SK-N-DZ (cell line): ENCODE measurements around the gene KLK1. TPM values are rescaled to one million over a fixed set of nuclear protein-coding genes. Genes with fewer than 3 reads are reported as not detected.

Experiments used
- DNase-seq: peaks from one replicate; pipeline ENCODE4 v3.0.0-alpha.2; 2015; ENCODE audit warnings: low spot score
- polyA plus RNA-seq, 2 experiments: library from polyadenylated mRNA; depleted of rRNA; stranded (reverse); fragments of >200 nt; gene quantifications; 2 replicates each; pipeline ENCODE4 v1.2.3, GENCODE V29; 2014

KLK1 gene
- 0.74 and 2.4 TPM in 2 replicates for polyA plus RNA-seq (2014; cell fraction: cytosol; rRNA removed)
- polyA plus RNA-seq (2014; cell fraction: nucleus; rRNA removed) = 0.21 and 1.4 TPM in 2 replicates

DNA sequence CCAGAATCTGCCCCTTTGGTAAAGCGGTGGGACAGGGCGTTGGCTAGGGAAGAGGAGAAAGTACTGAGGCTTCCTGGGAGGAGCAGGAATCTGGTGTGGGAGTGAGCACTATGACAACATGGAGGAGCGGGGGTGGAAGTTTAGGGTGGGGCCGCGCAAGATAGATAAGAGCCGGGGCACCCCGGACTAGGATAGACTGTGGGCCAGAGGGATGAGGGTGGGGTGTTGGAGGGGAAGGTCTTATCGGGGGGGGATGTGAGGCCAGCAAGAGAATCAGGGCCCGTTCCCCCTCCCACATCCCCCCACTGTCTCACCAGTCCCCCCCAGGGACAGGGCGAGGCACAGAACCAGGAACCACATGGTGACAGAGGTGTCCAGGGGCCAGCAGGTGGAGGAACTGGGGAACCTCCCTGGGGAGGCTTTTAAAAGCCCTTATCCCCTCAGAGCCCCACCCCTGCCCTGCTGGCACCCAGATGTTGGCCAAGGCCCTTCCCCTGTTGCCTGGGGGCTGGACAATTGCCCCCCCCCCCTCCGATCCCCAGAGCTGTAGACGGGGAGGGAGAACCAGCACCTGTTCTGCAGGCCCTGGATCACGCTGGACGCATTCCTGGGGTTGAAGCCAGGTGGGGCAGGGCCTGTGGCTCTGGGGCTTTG, at the start of gene KLK1:
Gene KLK1, minus strand, starts transcription at position 399 of the 654 bp plus-strand sequence. Its CDS starts 39 bp downstream, at position 360.
- no peak for DNase-seq

DNA sequence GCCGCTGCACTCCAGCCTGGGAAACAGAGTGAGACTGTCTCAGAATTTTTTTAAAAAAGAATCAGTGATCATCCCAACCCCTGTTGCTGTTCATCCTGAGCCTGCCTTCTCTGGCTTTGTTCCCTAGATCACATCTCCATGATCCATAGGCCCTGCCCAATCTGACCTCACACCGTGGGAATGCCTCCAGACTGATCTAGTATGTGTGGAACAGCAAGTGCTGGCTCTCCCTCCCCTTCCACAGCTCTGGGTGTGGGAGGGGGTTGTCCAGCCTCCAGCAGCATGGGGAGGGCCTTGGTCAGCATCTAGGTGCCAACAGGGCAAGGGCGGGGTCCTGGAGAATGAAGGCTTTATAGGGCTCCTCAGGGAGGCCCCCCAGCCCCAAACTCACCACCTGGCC, 49.5 kb upstream of the KLK1 start, which contains the start of gene KLK2:
Gene KLK2, plus strand, starts transcription at position 384 of the 400 bp plus-strand sequence. CDS start 35 bp downstream, outside the sequence.
- DNase-seq = no peak

DNA sequence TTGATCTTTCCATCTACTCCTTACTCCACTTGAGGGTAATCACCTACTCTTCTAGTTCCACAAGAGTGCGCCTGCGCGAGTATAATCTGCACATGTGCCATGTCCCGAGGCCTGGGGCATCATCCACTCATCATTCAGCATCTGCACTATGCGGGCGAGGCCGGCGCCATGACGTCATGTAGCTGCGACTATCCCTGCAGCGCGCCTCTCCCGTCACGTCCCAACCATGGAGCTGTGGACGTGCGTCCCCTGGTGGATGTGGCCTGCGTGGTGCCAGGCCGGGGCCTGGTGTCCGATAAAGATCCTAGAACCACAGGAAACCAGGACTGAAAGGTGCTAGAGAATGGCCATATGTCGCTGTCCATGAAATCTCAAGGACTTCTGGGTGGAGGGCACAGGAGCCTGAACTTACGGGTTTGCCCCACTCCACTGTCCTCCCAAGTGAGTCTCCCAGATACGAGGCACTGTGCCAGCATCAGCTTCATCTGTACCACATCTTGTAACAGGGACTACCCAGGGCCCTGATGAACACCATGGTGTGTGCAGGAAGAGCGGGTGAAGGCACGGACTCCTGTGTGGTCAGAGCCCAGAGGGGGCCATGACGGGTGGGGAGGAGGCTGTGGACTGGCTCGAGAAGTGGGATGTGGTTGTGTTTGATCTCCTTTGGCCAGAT, 47.0 kb upstream of the KLK1 start:
- no peak for DNase-seq

DNA sequence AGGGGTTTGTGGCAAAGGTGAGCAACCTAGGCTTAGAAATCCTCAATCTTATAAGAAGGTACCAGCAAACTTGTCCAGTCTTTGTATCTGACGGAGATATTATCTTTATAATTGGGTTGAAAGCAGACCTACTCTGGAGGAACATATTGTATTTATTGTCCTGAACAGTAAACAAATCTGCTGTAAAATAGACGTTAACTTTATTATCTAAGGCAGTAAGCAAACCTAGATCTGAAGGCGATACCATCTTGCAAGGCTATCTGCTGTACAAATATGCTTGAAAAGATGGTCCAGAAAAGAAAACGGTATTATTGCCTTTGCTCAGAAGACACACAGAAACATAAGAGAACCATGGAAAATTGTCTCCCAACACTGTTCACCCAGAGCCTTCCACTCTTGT, 45.9 kb upstream of the KLK1 start:
- DNase-seq = no peak

DNA sequence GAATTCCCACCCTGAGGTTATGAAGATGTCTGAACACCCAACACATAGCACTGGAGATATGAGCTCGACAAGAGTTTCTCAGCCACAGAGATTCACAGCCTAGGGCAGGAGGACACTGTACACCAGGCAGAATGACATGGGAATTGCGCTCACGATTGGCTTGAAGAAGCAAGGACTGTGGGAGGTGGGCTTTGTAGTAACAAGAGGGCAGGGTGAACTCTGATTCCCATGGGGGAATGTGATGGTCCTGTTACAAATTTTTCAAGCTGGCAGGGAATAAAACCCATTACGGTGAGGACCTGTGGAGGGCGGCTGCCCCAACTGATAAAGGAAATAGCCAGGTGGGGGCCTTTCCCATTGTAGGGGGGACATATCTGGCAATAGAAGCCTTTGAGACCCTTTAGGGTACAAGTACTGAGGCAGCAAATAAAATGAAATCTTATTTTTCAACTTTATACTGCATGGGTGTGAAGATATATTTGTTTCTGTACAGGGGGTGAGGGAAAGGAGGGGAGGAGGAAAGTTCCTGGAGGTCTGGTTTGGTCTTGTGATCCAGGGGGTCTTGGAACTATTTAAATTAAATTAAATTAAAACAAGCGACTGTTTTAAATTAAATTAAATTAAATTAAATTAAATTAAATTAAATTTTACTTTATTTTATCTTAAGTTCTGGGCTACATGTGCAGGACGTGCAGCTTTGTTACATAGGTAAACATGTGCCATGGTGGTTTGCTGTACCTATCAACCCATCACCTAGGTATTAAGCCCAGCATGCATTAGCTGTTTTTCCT, 38.1 kb upstream of the KLK1 start:
- peak; percentile 77 for DNase-seq

DNA sequence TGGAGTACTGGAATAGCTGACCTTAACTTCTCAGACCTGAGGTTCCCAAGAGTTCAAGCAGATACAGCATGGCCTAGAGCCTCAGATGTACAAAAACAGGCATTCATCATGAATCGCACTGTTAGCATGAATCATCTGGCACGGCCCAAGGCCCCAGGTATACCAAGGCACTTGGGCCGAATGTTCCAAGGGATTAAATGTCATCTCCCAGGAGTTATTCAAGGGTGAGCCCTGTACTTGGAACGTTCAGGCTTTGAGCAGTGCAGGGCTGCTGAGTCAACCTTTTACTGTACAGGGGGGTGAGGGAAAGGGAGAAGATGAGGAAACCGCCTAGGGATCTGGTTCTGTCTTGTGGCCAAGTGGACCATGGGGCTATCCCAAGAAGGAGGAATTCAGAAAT, 37.4 kb upstream of the KLK1 start:
- DNase-seq = no peak

DNA sequence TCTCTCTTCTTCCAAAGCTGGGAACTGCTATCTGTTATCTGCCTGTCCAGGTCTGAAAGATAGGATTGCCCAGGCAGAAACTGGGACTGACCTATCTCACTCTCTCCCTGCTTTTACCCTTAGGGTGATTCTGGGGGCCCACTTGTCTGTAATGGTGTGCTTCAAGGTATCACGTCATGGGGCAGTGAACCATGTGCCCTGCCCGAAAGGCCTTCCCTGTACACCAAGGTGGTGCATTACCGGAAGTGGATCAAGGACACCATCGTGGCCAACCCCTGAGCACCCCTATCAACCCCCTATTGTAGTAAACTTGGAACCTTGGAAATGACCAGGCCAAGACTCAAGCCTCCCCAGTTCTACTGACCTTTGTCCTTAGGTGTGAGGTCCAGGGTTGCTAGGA, 36.3 kb upstream of the KLK1 start:
- no peak for DNase-seq

DNA sequence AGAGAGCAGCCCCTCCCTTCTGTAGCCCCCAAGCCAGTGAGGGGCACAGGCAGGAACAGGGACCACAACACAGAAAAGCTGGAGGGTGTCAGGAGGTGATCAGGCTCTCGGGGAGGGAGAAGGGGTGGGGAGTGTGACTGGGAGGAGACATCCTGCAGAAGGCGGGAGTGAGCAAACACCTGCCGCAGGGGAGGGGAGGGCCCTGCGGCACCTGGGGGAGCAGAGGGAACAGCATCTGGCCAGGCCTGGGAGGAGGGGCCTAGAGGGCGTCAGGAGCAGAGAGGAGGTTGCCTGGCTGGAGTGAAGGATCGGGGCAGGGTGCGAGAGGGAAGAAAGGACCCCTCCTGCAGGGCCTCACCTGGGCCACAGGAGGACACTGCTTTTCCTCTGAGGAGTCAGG, 35.3 kb upstream of the KLK1 start:
- DNase-seq = peak; percentile 32

DNA sequence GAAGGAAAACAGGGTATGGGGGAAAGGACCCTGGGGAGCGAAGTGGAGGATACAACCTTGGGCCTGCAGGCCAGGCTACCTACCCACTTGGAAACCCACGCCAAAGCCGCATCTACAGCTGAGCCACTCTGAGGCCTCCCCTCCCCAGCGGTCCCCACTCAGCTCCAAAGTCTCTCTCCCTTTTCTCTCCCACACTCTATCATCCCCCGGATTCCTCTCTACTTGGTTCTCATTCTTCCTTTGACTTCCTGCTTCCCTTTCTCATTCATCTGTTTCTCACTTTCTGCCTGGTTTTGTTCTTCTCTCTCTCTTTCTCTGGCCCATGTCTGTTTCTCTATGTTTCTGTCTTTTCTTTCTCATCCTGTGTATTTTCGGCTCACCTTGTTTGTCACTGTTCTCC, 33.8 kb upstream of the KLK1 start:
- DNase-seq = no peak

DNA sequence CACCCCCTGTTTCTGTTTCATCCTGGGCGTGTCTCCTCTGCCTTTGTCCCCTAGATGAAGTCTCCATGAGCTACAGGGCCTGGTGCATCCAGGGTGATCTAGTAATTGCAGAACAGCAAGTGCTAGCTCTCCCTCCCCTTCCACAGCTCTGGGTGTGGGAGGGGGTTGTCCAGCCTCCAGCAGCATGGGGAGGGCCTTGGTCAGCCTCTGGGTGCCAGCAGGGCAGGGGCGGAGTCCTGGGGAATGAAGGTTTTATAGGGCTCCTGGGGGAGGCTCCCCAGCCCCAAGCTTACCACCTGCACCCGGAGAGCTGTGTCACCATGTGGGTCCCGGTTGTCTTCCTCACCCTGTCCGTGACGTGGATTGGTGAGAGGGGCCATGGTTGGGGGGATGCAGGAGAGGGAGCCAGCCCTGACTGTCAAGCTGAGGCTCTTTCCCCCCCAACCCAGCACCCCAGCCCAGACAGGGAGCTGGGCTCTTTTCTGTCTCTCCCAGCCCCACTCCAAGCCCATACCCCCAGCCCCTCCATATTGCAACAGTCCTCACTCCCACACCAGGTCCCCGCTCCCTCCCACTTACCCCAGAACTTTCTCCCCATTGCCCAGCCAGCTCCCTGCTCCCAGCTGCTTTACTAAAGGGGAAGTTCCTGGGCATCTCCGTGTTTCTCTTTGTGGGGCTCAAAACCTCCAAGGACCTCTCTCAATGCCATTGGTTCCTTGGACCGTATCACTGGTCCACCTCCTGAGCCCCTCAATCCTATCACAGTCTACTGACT, 31.2 kb upstream of the KLK1 start, which contains the start of gene KLK3:
Gene KLK3, plus strand, starts transcription at position 280 of the 775 bp plus-strand sequence. Its CDS starts 41 bp downstream, at position 321.
- no peak for DNase-seq

DNA sequence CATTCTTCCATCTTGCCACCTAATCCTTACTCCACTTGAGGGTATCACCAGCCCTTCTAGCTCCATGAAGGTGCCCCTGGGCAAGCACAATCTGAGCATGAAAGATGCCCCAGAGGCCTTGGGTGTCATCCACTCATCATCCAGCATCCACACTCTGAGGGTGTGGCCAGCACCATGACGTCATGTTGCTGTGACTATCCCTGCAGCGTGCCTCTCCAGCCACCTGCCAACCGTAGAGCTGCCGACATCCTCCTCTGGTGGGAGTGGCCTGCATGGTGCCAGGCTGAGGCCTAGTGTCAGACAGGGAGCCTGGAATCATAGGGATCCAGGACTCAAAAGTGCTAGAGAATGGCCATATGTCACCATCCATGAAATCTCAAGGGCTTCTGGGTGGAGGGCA, 28.0 kb upstream of the KLK1 start:
- no peak for DNase-seq

DNA sequence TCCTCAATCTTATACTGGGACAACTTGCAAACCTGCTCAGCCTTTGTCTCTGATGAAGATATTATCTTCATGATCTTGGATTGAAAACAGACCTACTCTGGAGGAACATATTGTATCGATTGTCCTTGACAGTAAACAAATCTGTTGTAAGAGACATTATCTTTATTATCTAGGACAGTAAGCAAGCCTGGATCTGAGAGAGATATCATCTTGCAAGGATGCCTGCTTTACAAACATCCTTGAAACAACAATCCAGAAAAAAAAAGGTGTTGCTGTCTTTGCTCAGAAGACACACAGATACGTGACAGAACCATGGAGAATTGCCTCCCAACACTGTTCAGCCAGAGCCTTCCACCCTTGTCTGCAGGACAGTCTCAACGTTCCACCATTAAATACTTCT, 27.2 kb upstream of the KLK1 start:
- DNase-seq = peak; percentile 89

DNA sequence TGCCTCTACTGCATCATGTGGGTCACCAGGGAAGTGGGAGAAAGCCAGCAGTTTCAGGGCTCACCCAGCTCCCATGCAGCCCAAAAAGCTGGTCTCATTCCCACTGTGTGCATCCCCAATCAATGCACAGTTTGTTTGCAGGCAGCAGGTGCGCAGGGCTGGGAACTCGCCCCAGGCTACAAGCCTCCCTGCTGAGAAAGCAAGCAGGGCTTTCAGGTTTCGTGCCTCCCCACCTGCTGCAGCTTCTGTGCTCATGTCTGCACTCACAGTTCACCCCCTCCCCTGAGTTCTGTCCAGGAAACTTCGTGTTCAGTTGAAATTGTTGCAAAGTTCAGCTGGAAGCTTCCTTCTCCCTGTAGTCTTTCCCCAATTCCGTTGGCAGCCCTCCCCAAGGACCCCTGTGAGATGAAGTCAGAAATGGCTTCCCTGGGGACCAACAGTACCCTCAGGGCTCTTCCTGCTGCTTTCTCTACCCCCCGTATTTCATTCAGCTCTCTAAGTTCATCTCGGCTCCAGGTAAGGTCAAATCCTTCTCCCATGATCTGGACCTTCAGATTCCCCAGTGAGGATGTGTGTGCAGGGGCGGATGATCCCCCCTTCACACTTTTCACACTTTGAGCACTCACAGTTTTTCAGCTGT, 20.8 kb upstream of the KLK1 start:
- no peak for DNase-seq

DNA sequence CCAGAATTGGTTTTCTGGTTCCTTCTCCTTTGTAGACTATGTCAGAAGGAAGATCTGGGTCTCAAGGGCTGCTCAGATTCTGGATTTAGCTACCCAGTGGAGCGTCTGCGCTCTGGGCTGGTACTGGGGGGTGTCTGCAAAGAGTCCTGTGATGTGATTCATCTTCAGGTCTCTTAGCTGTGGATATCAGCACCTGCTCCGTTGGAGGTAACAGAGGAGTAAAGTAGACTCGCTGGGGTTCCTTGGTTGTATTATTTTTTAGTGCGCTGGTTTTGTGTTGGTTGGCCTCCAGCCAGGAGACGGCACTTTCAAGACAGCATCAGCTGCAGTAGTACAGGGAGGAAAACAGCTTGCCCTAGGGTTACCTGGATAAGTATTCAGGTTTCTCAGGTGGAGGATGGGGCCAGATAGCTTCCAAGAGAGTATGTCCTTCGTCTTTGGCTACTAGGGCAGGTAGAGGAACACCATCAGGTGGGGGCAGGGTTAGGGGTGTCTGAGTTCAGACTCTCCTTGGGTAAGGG, 20.2 kb upstream of the KLK1 start:
- DNase-seq = no peak

DNA sequence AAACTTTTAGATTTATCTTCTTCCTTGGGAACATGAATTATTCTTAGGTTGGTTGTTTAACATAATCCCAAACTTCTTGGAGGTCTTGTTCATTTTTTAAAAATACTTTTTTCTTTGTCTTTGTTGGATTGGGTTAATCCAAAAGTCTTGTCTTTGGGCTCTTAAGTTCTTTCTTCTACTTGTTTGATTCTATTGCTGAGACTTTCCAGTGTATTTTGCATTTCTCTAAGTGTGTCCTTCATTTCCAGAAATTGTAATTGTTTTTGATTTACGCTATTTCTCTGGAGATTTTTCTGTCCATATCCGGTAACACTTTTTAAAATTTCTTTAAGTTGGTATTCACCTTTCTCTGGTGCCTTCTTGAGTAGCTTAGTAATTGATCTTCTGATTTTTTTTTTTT, 19.6 kb upstream of the KLK1 start:
- no peak for DNase-seq

DNA sequence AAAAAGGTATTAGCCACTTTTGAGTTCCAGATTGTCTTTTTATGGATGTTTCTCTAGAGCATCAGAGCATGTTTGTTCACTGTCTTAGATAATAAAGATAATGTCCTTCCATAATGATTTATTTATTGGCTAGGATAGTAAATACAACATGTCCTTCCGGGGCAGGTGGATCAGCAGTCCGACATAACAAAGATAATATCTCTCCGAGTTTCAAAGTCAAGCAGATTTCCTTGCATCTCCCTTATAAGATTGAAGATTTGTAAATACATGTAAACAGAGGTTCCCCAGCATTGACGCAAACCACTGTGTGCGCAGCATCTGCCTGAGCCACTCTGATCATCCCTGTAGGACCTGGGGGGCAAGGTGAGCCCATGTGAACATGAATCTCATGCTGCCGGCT, 18.5 kb upstream of the KLK1 start:
- DNase-seq = no peak

DNA sequence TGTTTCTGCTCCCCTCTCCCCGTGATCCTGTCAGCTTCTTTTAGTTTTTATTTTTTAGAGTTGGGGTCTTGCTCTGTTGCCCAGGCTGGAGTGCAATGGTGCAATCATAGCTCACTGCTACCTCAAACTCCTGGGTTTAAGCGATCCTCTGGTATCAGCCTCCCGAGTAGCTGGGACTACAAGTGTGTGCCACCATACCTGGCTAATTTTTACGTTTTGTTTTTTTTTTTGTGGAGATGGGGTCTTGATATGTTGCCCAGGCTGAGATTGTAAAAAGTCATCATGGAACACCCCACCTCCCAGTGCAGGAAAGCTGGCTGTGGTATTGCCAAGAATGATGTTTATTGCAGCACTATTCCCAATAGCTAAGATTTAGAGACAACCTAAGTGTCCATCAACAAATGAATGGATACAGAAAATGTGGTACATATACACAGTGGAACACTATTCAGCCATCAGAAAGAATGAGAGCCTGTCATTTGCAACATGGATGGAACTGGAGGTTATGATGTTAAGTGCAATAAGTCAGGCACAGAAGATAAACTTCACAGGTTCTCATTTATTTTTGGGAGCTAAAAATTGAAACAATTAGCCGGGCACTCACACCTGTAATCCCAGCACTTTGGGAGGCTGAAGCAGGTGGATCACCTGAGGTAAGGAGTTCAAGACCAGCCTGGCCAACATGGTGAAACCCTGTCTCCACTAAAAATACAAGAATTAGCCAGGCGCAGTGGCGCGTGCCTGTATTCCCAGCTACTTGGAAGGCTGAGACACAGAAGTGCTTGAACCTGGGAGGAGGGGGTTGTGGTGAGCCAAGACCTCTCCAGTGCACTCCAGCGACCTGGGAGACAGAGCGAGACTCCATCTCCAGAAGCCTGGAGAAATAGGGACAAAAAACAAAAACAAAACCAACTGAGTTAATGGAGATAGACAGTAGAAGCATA, 16.4 kb upstream of the KLK1 start:
- DNase-seq = no peak

DNA sequence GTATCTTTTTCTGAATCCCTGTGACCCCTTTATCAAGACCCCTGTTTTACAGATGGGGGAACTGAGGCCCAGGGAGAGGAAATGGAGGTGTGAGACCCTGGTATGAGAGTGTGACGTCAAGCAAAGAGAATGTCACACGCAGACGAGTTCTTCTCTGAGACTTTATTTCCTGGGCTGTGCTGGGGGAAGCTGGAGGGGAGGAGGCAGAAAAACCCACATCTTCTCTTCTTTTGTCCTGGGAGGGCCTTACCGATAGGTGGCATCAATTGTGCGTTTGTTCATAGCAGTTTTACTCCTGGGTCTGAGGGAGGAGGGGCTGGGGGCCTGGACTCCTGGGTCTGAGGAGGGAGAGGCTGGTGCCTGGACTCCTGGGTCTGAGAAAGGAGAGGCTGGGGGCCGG, 14.7 kb upstream of the KLK1 start:
- peak; percentile 60 for DNase-seq

DNA sequence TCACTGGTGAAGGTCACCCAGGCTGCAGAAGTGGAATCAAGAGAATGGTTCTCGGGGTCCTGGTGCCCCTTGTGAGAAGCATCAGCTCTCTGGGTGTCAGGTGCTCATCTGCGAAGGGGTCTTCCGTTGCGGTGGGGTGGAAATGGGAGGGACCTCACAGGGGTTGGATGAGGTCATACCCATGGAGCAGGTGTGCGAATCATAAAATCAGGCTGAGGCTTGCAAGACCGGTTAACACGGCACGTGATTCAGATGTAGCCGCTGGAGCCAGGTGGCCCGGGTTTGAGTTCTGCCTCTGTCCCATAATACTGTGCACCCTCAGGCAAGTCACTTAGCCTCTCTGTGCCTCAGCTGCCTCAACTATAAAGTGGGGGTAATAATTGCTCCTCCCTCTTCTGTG, 13.7 kb upstream of the KLK1 start:
- DNase-seq = no peak
